Stimulated activated effector memory CD8-positive, alpha-beta T cell treated with anti-CD3 and anti-CD28 coated beads, Interleukin-12 subunit alpha, Interleukin-12 subunit beta, amount 100 ng/mL, for 72 hours (primary cell): ENCODE data around the gene MAPRE3.
A peak's percentile ranks its signal among the peaks of the same experiment; 100 is the strongest.
"Not testable (repeated sequence)": the region's sequence is repeated elsewhere in the genome, so short reads cannot be mapped to it uniquely, and the experiment has no call there.

Experiments
- ATAC-seq: fragments of 150-1000 bp; cut with Tn5 transposase; 2 replicates; pipeline ENCODE4 v1.10.0; 2021
- DNase-seq, 2 donors: peaks; one replicate each; pipeline ENCODE4 v3.0.0; 2021 to 2022; ENCODE audit warnings: low spot score in 2 of 2
- H3K27ac Mint-ChIP-seq: one replicate; pipeline ENCODE4 v1.8.0; 2022; ENCODE audit warnings: mild to moderate bottlenecking, mixed read lengths
- H3K36me3 Mint-ChIP-seq: one replicate; pipeline ENCODE4 v1.8.0; 2022; ENCODE audit warnings: mild to moderate bottlenecking, mixed read lengths
- H3K4me1 Mint-ChIP-seq: one replicate; pipeline ENCODE4 v1.8.0; 2022; ENCODE audit warnings: mixed read lengths
- H3K4me3 Mint-ChIP-seq: one replicate; pipeline ENCODE4 v1.8.0; 2022; ENCODE audit warnings: mild to moderate bottlenecking, mixed read lengths
- H3K9me3 Mint-ChIP-seq: one replicate; pipeline ENCODE4 v1.8.0; 2022; ENCODE audit warnings: mixed read lengths

Gene MAPRE3

DNA sequence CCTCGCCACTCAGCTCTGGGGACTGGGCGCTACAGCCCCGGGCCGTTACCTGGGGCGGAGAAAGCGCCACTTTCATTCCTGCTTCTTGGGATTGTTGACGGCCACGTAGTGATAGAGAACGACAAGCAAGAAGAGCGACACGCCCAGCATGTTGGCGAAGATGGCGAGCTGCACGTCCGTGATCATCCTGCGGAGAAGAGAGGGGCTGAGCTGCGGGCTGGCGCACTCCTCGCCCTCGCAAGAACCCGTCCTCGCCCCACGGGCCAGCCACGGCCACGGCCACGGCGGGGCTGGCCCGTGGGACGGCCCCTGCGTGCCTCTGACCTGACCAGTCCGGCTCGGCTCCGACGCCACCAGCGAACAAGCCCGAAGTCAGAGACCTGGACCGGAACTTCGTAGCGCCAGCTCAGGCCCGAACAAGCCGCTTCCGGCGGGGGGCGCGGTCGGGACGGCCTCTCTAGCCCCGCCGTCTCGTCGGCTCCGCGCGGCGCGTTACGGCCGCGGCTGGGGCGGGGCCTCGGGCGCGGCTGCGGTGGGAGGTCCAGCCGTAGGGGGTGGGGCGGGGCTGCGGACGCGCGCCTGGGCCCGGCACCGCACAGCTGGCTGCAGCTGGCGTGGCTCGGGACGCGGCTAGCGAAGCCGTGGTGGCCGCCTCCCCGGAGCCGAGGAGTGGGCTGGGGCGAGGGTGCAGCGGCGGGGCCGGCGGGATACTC lies 101.0 kb downstream of the MAPRE3 start, which contains the start of gene OST4:
Gene OST4, minus strand, starts transcription at position 378 of the 713 bp plus-strand sequence.
- ATAC-seq (peak; percentile 95), DNase-seq (peak; percentile 90 to 94)
- H3K4me1 Mint-ChIP-seq, result peaks cover 79% of the 10 kb centered on the region
- H3K9me3 Mint-ChIP-seq, result no peaks in the 10 kb centered on the region
- peak within 1 kb of the TSS; percentile 94 for H3K27ac Mint-ChIP-seq
- peak within 1 kb of the TSS; percentile 92 for H3K4me3 Mint-ChIP-seq
- H3K36me3 Mint-ChIP-seq, result peaks cover 42% of the 10 kb centered on the region

DNA sequence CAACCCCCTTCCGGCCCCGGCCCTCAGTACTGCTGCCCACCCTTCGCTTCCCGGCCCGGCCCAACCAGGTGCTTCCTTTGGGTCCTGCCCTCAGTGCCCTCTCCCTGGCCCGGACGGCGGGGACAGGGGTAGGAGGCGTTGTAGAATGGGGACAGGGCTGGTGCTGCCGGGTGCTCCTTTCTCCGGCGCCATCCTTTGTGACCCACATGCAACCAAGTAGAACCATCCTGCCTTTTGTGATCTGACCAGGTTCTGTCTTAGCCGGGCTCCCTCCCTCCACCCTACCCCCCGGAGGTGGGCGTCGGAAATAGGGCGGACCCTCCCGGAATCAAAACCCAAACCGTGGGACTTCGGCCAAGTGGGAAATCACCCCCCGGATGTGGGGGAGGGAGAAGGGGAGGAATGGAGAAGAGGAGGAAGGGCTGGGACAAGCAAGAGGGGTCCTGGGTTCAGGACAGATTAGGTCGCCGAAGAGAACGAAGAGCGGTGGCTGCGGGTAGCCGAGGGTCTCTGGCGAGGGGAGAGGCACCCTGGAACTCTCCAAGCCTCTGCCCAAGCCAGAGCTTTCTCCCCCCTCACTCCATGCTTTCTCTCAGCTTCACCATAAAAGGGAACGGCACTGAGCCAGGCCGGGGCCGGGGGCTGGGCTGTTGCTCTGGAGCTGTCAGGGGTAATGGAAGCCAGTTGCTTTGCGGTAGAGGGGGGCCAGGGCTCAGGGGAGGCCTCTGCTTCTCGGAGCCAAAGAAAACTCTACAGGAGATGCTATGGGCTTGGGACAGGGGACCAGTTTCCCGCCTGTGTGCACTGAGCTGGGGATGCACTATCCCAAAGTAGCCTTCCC lies 101.8 kb downstream of the MAPRE3 start:
- Mint-ChIP-seq H3K36me3 (peaks cover 35% of the 10 kb centered on the region), H3K4me3 (peak overlapping the region; percentile 92), H3K9me3 (no peaks in the 10 kb centered on the region), H3K27ac (peak overlapping the region; percentile 93), H3K4me1 (peaks cover 85% of the 10 kb centered on the region)
- DNase-seq, result peak in 1 of 2 donors; percentile 75
- no peak for ATAC-seq

DNA sequence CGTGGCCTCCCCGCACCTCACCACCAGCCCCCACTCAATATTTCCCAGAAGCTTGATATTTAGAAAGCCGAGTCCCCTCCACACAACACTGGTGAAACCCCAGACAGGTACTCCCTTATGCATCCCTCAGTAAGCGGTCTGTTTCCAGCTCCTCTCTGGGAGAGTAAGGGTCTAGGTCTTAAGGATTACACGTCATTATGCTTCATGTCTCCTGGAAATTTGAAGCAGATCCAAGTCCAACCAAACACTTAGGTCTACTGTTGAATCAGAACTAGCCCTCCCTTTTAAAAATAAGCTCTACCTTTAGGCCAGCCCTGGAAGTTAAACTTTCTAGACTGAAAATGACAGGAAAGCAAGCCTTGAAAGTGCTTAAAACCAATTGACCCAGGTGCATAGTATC lies 102.5 kb downstream of the MAPRE3 start:
- H3K4me1 Mint-ChIP-seq, result peaks cover 80% of the 10 kb centered on the region
- peaks cover 27% of the 10 kb centered on the region for H3K36me3 Mint-ChIP-seq
- peak overlapping the region; percentile 93 for H3K27ac Mint-ChIP-seq
- DNase-seq (no peak), ATAC-seq (no peak)
- H3K9me3 Mint-ChIP-seq, result no peaks in the 10 kb centered on the region
- peak overlapping the region; percentile 92 for H3K4me3 Mint-ChIP-seq

DNA sequence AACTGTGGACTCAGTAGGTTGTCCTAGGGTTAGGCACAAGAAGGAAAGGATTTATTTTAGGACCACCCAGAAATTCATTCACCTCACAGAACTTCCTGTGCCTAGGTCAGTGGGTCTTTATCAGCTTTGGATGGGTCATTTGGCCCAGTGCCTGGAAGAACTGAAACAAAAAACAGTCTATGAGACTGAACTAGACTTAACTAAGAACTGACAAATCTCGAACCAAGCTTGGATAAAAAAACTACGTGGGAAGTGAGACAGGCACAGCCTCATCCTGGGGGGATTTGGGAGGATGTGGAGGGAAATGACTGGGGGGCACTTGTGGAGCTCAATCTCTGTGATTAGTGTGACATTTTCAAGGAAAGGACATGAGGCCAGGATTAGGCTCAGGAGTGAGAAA lies 103.3 kb downstream of the MAPRE3 start:
- H3K36me3 Mint-ChIP-seq, result peaks cover 19% of the 10 kb centered on the region
- ATAC-seq (no peak), DNase-seq (no peak)
- H3K9me3 Mint-ChIP-seq, result no peaks in the 10 kb centered on the region
- H3K4me3 Mint-ChIP-seq, result no peak overlapping the region
- peaks cover 71% of the 10 kb centered on the region for H3K4me1 Mint-ChIP-seq
- peak overlapping the region; percentile 93 for H3K27ac Mint-ChIP-seq

DNA sequence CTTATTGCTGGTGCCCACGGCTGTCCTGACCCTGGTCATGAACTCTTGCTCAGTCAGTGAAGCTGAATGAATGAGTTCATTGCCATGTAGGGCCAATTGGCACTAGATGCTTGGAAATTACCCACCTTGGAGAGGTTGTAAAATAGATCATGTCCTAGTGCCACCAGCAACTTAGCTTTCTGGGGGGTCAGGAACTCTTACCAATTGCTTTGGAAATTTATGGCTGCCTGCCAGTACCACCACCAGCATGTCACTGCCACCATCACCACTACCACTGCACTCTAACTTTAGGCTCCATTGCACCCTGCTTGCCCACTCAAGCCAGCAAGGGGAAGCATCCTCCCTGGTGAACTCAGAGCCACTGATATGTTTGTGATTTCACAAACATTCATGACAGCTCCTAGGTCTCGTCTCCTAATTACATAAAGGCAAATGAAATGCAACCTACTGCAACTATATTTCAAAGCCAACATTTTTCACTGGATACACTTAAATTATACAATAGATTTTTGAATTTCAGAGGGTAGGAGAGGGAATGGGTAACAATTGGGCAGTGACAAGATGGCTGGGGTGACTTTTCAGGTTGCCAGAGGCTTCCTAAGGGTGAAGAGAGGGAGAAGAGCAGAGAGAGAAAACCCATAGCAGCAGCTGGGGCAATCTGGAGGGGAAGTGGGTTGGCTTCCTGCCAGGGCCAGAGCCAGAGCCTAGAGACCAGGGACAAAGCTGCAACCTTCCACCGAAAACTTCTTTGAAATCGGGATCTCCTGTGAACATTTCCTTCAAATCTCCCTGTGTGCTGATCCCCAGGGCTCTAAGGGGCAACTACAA lies 104.5 kb downstream of the MAPRE3 start:
- ATAC-seq (no peak), DNase-seq (peak in 1 of 2 donors; percentile 31)
- Mint-ChIP-seq H3K36me3 (peaks cover 7% of the 10 kb centered on the region), H3K4me1 (peaks cover 61% of the 10 kb centered on the region), H3K27ac (peak overlapping the region; percentile 93), H3K4me3 (peak overlapping the region; percentile 40), H3K9me3 (no peaks in the 10 kb centered on the region)

DNA sequence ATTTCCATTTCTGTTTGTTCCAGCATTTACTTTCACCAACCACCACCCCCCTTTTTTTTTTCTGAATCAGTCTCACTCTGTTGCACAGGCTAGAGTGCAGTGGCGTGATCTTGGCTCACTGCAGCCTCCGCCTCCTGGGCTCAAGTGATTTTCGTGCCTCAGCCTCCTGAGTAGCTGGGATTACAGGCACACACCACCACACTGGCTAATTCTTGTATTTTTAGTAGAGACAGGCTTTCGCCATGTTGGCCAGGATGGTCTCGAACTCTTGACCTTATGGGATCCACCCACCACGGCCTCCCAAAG lies 105.1 kb downstream of the MAPRE3 start:
- H3K9me3 Mint-ChIP-seq, H3K36me3 Mint-ChIP-seq, DNase-seq, ATAC-seq: not testable (repeated sequence)
- H3K4me3 Mint-ChIP-seq, result peak overlapping the region; percentile 40
- H3K4me1 Mint-ChIP-seq, result peaks cover 61% of the 10 kb centered on the region
- H3K27ac Mint-ChIP-seq, result peak overlapping the region; percentile 93

DNA sequence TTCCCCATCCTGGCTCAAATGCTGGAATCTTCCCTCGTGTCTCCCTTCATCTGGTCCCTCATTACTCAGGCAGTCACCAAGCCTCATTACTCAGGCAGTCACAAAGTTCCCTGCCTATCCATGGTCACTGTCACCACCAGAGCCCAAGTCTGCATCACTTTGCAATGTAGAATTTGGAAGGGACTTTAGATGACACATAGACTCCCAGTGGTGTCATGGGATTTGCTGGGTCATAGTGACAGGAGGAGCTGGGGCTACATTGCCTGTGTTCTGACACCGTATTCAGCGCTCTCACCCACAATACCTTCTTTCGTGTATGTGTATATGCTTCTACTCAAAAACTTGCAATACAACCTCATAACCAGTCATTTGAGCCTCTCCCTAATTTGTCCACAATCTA lies 105.9 kb downstream of the MAPRE3 start:
- Mint-ChIP-seq H3K9me3 (no peaks in the 10 kb centered on the region), H3K4me3 (no peak overlapping the region), H3K36me3 (peaks cover 9% of the 10 kb centered on the region), H3K4me1 (peaks cover 63% of the 10 kb centered on the region), H3K27ac (peak overlapping the region; percentile 71)
- no peak for ATAC-seq
- no peak for DNase-seq
